ENCODE results near the gene PVR.

DNA sequence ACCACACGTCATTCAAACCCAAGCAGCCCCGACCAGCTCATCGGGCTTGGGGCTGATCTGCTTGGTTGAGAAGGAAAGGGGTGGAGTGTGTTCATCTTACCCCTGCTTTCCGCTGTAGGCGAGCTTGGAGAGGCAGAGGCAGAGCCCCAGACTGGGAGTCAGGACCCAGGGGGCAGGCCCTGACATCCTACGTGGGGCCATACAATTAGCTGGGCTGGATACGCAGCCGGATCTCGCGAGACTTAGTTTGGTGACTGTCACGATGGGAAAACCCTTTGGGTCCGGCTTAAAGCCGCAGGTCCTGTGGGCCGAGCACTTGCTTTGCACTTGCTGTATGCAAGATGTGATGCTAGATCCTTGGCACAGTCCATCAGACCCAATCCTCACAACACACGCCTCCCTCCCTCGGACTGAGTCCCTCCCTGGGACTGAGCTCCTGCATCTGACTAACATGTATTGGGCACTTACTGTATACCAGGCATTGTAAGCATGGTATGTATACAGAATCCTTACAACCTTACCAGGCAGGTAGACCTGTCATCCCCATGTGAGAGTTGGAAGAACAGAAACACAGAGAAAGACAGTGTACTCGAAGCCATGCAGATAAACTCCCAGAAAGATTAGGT, 59.0 kb downstream of the PVR start:
- TF ChIP-seq ZNF274 (IDR thresholded peaks at IDR 0.05; ENCODE audit: low read depth, low read length) (no peak), SUZ12 (IDR thresholded peaks at IDR 0.05; ENCODE audit: extremely low read depth, insufficient read depth, insufficient read length) (no peak)

Data from NT2/D1 (cell line).